GM18505 (cell line): ENCODE results near the gene KDM4B.

Experiments
- ATAC-seq: cut with Tn5 transposase; IDR thresholded peaks from one replicate; pipeline ENCODE4 v1.9.1; 2021; ENCODE audit not compliant: unreplicated experiment
- POLR2A ChIP-seq: IDR thresholded peaks from 4 replicates; pipeline ENCODE4 v1.6.1; 2011; ENCODE audit warnings: borderline replicate concordance; ENCODE audit not compliant: insufficient read depth, insufficient read length; ENCODE audit errors: extremely low read depth

The KDM4B gene

GRCh38 chr19:5070930-5071329 lies 102.0 kb downstream of the KDM4B start:
- TF ChIP-seq POLR2A, result no peak

GRCh38 chr19:5071579-5071978 lies 102.7 kb downstream of the KDM4B start:
- TF ChIP-seq POLR2A, result no peak
- no peak for ATAC-seq

More at GRCh38 chr19:5070930-5071329, 102.0 kb downstream of the KDM4B start:
- ATAC-seq, result no peak

- no peak for ATAC-seq
- no peak for TF ChIP-seq POLR2A
Observed at GRCh38 chr19:5072115-5072514, 103.2 kb downstream of the KDM4B start.

DNA sequence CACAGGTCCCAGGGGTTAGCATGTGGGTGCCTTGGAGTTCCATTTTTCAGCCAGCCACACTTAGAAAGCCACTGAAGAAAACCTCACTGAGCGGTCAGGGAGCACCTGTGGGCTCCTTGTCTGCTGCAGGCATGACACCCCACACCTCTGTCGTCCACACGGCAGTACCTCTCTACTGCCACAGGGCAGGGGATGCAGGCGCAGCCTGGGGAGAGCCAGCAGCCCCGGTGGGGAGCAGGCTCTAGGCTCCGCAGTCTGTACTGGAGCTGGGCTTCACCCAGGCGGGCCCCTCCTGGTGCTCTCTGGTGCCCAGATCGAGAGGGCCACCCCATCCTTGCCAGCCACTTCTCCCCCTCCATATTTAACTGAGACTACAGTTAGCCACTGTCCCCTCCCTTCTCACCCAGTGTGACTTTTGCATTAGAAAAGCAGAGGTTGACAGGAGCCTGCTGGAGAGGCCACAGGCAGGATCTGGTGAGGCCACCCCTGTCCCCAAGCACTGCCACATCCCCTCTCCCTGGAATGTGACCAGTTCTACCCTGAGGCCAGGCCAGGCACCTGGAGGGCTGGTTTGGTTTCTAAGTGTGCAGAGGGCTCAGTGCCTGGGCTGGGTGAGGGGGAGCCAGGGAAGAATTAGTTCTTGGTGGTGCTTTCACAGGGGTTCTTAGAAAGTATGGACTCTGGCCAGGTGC lies 104.4 kb downstream of the KDM4B start:
- ATAC-seq, result no peak
- no peak for TF ChIP-seq POLR2A

GRCh38 chr19:5074407-5074806 lies 105.5 kb downstream of the KDM4B start:
- ATAC-seq, result no peak
- TF ChIP-seq POLR2A, result no peak

GRCh38 chr19:5074830-5075394 lies 106.0 kb downstream of the KDM4B start:
- no peak for ATAC-seq
- TF ChIP-seq POLR2A, result no peak

DNA sequence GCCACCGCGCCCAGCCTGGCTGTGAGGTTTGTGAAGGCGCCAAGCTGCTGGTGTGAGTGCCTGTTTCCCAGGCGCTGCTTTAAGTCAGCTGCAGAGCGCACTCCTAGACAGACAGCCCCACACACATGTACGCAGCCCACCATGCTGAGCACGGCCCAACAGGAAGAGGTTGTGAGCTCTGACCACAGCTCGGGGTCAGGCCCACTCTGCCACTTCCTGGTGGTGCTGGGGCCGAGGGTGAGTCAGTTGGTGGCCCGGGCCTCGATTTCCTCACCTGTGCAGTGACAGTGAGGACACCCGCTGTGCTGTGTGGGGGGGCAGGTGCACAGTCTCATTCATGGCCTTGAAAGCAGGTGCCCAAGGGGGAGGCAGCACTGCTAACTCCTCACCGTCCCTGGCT lies 106.7 kb downstream of the KDM4B start:
- TF ChIP-seq POLR2A, result no peak
- ATAC-seq, result no peak

DNA sequence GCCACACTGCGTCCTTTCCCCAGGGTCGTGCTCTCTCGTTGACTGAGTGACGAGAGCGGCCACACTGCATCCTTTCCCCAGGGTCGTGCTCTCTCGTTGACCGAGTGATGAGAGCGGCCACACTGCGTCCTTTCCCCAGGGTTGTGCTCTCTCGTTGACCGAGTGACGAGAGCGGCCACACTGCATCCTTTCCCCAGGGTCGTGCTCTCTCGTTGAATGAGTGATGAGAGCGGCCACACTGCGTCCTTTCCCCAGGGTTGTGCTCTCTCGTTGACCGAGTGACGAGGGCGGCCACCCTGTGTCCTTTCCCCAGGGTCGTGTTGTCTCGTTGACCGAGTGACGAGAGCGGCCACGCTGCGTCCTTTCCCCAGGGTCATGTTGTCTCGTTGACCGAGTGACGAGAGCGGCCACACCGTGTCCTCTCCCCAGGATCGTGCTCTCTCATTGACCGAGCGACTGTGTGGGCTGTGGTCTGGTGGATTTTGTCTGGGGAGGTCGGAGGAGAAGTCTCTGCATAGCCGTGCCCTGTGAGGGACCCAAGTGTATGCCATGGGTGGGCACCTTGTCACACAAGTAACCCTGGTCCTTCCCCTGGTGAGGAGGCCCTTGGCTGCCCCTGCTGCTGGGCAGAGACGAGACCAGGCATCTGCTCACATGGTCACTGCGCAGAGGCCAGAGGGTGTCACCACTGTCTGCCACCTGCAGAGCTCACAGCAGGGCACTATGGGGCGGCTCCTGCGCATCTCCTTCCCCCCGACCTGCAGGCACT lies 107.7 kb downstream of the KDM4B start:
- TF ChIP-seq POLR2A, result no peak
- ATAC-seq, result no peak

DNA sequence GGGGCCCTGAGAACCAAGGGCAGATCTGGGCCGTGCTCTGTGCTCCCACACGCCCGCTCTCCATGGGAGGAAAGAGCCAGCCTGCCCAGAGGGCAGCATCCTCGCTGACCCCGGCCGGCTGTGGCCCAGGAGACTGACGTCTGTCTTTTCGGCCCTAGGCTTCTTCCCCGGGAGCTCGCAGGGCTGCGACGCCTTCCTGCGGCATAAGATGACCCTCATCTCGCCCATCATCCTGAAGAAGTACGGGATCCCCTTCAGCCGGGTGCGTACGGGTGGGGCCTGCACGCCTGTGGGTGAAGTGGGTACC lies 108.2 kb downstream of the KDM4B start:
- TF ChIP-seq POLR2A, result no peak
- ATAC-seq, result no peak

GRCh38 chr19:5078182-5078581 lies 109.3 kb downstream of the KDM4B start:
- no peak for TF ChIP-seq POLR2A
- no peak for ATAC-seq

- ATAC-seq, result no peak
- no peak for TF ChIP-seq POLR2A
Observed at GRCh38 chr19:5078666-5079065, 109.8 kb downstream of the KDM4B start.

DNA sequence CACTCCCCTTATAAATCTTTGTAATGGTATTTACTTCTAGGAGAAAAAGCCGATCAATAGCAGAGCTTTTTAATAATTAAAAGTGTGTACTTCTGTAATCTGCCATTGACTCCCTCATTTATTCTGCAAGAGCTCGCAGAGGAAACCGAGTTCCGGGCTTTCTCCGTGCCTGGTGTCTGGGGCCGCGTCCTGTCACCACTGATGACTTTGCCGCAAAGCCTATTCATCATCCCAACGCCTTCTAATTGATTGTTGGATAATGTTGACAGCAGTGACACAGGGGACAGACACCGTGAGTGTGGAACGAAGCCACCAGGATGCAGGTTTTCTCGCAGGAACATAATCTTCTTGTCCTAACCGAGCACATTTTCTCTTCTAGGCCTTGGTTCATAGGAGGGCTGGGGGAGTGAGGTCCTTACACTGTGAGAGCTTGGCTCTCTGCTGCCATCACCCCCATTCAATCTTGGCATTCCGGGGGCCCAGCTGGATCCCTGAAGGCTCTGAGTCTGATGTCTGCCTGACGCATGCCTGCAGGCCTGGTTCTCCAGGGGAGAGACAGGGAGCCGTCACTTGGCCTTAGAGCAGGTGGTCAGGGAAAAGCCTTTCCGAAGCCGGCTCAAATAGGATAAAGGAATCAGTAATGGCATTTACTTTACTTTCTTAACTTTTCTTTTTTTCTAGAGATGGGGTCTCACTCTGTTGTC lies 110.3 kb downstream of the KDM4B start:
- no peak for ATAC-seq
- TF ChIP-seq POLR2A, result no peak

- no peak for ATAC-seq
- TF ChIP-seq POLR2A, result no peak
Observed at GRCh38 chr19:5080030-5080654, 111.2 kb downstream of the KDM4B start.
